Measurements from ENCODE around the gene EMID1.

The EMID1 gene

GRCh38 chr22:29165321-29166060 lies 40.2 kb upstream of the EMID1 start:
- no peak overlapping the region for H3K4me3 ChIP-seq (ENCODE audit: low read depth, low read length)
- no peak for TF ChIP-seq CTCF (IDR thresholded peaks at IDR 0.05; ENCODE audit: low read depth, low read length)

GRCh38 chr22:29166180-29166579 lies 39.5 kb upstream of the EMID1 start:
- no peak for TF ChIP-seq CTCF (IDR thresholded peaks at IDR 0.05; ENCODE audit: low read depth, low read length)
- H3K4me3 ChIP-seq (ENCODE audit: low read depth, low read length) = no peak overlapping the region

GRCh38 chr22:29167032-29167911 lies 38.4 kb upstream of the EMID1 start:
- no peak overlapping the region for H3K4me3 ChIP-seq (ENCODE audit: low read depth, low read length)
- TF ChIP-seq CTCF (IDR thresholded peaks at IDR 0.05; ENCODE audit: low read depth, low read length) = no peak

- no peak for TF ChIP-seq CTCF (IDR thresholded peaks at IDR 0.05; ENCODE audit: low read depth, low read length)
These were observed 34.0 kb upstream of the EMID1 start for GRCh38 chr22:29171721-29172120.

GRCh38 chr22:29172216-29172615 lies 33.5 kb upstream of the EMID1 start:
- TF ChIP-seq CTCF (IDR thresholded peaks at IDR 0.05; ENCODE audit: low read depth, low read length) = no peak
- no peak overlapping the region for H3K4me3 ChIP-seq (ENCODE audit: low read depth, low read length)

More at GRCh38 chr22:29171721-29172120, 34.0 kb upstream of the EMID1 start:
- H3K4me3 ChIP-seq (ENCODE audit: low read depth, low read length) = no peak overlapping the region

GRCh38 chr22:29175312-29175835 lies 30.3 kb upstream of the EMID1 start:
- TF ChIP-seq CTCF (IDR thresholded peaks at IDR 0.05; ENCODE audit: low read depth, low read length) = no peak

More at GRCh38 chr22:29175312-29175835, 30.3 kb upstream of the EMID1 start:
- no peak overlapping the region for H3K4me3 ChIP-seq (ENCODE audit: low read depth, low read length)

All from WI38 (cell line).